Heart left ventricle (tissue), 13 donors: ENCODE measurements around the gene SMG7.

Experiments used
- POLR2A ChIP-seq, 2 donors: fragments of 450-650 bp; IDR thresholded peaks; one replicate each; pipeline ENCODE4 v1.6.1; 2017; ENCODE audit warnings: antibody characterized with exemption in 2 of 2, mild to moderate bottlenecking in 2 of 2, moderate library complexity in 2 of 2
- TF ChIP-seq, protein P1 (sequence below), 12 donors: fragments of 200-600 bp; sonication (generic) in 4 of 12; IDR thresholded peaks; one replicate each; pipeline versions ENCODE4 v1.5.0 to v1.8.0; 2018 to 2022; ENCODE audit warnings: antibody characterized with exemption in 12 of 12, mild to moderate bottlenecking in 5 of 12
- donor health status: ischemic (EF 13 %, LVEDD 7.1; RV severe dilation, severe dysfunction).
- donor health status: DM: no; HTN: yes; CAD: no.
- donor health status: DM: no; HTN: no; CAD: no.
- donor health status: ischemic (EF 25% LVEDD 6.9; RV normal size, moderate dysfunction).
- donor health status: ischemic (EF 25% LVEDD 5.7; RV mildly dilated, moderate dysfunction).
- donor health status: ischemic (EF 35%, LVEDD 5.7; RV mildly dilated, moderate dysfunction).
- donor health status: nonischemic (EF 11% LVEDD 7.7; RV severe dilation, severe dysfunction).
- donor health status: DM: yes; HTN: yes; CAD: no.
- donor health status: PGD.
- donor health status: ischemic (EF 29% LVEDD 5.4; RV normal size, mild dysfunction).
- donor health status: nonischemic (EF 23%, LVEDD 6.1; RV moderate dilation, normal function).

DNA sequence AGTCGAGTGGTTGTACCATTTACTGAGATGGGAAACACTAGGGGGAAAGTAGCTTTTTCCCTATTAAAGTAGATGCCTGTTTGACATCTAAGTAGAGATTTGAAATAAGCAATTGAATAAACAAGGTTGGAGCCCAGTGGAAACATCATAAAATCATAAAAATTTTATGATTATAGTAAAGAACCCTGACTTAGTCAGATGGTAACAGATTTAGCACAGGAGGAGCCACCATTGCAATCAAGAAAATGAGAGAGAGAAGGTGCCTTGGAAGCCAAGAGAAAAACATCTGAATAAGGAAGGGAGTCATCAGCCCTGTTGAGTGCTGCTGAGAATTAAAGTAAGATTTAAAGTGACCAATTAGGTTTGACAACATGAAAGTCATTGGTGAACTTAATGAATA is 49.8 kb downstream of the SMG7 start:
- TF ChIP-seq, protein P1, sequence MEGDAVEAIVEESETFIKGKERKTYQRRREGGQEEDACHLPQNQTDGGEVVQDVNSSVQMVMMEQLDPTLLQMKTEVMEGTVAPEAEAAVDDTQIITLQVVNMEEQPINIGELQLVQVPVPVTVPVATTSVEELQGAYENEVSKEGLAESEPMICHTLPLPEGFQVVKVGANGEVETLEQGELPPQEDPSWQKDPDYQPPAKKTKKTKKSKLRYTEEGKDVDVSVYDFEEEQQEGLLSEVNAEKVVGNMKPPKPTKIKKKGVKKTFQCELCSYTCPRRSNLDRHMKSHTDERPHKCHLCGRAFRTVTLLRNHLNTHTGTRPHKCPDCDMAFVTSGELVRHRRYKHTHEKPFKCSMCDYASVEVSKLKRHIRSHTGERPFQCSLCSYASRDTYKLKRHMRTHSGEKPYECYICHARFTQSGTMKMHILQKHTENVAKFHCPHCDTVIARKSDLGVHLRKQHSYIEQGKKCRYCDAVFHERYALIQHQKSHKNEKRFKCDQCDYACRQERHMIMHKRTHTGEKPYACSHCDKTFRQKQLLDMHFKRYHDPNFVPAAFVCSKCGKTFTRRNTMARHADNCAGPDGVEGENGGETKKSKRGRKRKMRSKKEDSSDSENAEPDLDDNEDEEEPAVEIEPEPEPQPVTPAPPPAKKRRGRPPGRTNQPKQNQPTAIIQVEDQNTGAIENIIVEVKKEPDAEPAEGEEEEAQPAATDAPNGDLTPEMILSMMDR (IDR thresholded peaks at IDR 0.05) = no peak
- TF ChIP-seq POLR2A (IDR thresholded peaks at IDR 0.05) = no peak
